ENCODE measurements around the gene ACTL6B. TPM values are rescaled to one million over a fixed set of nuclear protein-coding genes. Genes with fewer than 3 reads are reported as not detected.
"Not testable (repeated sequence)": the region's sequence is repeated elsewhere in the genome, so short reads cannot be mapped to it uniquely, and the experiment has no call there.

Gene ACTL6B
- total RNA-seq, 2 donors from 2014 or later, result 2.4 TPM; not detected in 1

DNA sequence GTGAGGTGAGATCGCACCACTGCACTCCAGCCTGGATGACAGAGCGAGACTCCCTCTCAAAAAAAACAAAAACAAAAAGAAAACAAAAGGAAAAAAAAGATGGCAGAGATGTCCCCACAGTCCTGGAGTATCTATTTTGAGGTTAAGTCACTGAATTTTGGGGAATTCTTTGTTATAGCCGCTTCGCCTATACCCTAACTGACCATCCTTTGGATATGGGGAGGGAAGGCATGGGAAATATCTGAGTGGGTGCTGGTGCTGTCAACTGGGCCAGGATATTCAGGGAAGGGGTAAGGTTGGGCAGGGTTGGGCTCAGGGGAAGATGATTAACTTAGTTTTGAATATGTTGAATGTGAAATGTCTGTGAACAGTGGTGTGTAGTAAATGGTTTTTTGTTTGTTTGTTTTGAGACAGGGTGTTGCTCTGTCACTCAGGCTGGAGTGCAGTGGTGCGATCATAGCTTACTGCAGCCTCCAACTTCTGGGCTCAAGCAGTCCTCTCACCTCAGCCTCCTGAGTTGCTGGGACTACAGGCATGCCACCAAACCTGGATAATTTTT lies 9.0 kb upstream of the ACTL6B start:
- intact Hi-C loops (cut with DNase I), result no loop called here
- TF ChIP-seq POLR2AphosphoS5 (IDR thresholded peaks at IDR 0.05) (no peak), POLR2A (IDR thresholded peaks at IDR 0.05) (no peak)
- TF ChIP-seq, protein P1, sequence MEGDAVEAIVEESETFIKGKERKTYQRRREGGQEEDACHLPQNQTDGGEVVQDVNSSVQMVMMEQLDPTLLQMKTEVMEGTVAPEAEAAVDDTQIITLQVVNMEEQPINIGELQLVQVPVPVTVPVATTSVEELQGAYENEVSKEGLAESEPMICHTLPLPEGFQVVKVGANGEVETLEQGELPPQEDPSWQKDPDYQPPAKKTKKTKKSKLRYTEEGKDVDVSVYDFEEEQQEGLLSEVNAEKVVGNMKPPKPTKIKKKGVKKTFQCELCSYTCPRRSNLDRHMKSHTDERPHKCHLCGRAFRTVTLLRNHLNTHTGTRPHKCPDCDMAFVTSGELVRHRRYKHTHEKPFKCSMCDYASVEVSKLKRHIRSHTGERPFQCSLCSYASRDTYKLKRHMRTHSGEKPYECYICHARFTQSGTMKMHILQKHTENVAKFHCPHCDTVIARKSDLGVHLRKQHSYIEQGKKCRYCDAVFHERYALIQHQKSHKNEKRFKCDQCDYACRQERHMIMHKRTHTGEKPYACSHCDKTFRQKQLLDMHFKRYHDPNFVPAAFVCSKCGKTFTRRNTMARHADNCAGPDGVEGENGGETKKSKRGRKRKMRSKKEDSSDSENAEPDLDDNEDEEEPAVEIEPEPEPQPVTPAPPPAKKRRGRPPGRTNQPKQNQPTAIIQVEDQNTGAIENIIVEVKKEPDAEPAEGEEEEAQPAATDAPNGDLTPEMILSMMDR (IDR thresholded peaks at IDR 0.05), result no peak
- no peaks in the 10 kb centered on the region for H3K36me3 ChIP-seq
- no peaks in the 10 kb centered on the region for H3K27me3 ChIP-seq (replicated peaks; ENCODE audit: insufficient read depth)
- no peak for DNase-seq (ENCODE audit: low spot score)
- no peaks in the 10 kb centered on the region for H3K4me1 ChIP-seq (replicated peaks)
- no peak overlapping the region for H3K4me3 ChIP-seq
- 92% methylated on average over 5 of the region's 5 CpGs for WGBS
- no peak overlapping the region for H3K27ac ChIP-seq
- no peaks in the 10 kb centered on the region for H3K9me3 ChIP-seq

DNA sequence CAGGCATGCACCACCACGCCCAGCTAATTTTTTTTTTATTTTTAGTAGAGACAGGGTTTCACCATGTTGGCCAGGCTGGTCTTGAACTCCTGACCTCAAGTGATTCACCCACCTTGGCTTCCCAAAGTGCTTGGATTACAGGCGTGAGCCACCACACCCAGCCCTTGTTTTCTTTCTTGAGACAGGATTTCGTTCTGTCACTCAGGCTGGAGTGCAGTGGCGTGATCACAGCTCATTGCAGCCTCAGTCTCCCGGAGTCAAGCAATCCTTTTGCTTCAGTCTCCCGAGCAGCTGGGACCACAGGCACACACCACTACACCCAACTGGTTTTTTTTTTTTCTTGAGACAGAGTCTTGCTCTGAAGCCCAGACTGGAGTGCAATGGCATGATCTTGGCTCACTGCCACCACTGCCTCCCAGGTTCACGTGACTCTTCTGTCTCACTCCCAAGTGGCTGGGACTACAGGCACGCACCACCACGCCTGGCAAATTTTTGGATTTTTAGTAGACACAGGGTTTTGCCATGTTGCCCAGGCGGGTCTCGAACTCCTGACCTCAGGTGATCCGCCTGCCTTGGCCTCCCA lies 6.0 kb upstream of the ACTL6B start:
- H3K27ac ChIP-seq; intact Hi-C loops (cut with DNase I); H3K4me3 ChIP-seq; H3K9me3 ChIP-seq; H3K27me3 ChIP-seq (replicated peaks; ENCODE audit: insufficient read depth); H3K36me3 ChIP-seq; DNase-seq (ENCODE audit: low spot score); H3K4me1 ChIP-seq (replicated peaks): not testable (repeated sequence)
- WGBS, result 77% methylated on average over 12 of the region's 12 CpGs

DNA sequence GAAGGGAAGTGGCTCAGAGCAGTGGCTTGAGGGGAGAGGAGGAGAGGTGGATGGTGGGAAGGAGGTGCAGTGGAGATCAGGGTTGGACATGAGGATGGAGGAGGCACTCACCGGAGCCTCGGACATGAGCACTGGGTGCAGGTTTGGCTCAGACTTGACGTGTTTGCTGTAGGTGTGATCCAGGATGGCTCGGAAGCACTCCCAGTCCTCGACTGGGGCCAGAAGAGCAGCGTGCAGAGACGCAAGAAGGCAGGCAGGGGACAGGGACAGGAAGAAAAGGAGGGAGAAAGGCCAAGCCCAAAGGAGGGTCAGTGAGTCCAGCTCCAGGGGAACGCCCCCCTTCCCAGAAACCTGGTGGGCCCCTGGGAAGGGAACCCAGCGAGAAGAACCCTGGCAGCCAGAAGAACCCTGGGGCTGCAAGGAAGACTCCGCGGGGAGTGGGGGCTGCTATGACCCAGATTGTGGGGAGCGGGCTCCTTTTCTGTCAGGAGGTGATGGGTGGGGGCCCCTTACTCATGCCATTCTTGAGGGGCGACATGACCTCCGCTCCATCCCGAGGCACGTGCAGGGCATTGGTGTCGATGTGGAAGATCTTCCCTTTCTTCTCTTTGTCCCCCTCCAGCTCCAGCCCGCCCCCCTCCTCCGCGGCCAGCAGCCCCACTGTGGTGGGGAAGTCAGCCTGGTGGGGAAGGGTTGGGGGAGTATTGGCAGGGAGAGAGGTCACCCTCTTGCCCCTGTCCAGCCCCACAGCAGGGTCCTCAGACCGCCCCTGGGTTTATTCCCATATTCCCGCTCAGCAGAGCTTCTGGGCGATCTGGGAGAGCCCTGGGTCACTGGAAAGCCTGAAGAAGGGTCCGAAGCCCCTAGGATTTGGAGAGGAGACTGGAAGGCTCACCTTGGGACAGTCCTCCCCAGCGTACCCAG lies 1.1 kb downstream of the ACTL6B start:
- Histone ChIP-seq H3K4me3 (no peak overlapping the region), H3K27me3 (replicated peaks; ENCODE audit: insufficient read depth) (peaks cover 18% of the 10 kb centered on the region), H3K9me3 (no peaks in the 10 kb centered on the region), H3K27ac (no peak overlapping the region), H3K4me1 (replicated peaks) (no peaks in the 10 kb centered on the region), H3K36me3 (no peaks in the 10 kb centered on the region)
- intact Hi-C loops (cut with DNase I), result no loop called here
- WGBS, result 45% methylated on average over 25 of the region's 25 CpGs
- TF ChIP-seq POLR2A (IDR thresholded peaks at IDR 0.05), result no peak
- DNase-seq (ENCODE audit: low spot score), result no peak

DNA sequence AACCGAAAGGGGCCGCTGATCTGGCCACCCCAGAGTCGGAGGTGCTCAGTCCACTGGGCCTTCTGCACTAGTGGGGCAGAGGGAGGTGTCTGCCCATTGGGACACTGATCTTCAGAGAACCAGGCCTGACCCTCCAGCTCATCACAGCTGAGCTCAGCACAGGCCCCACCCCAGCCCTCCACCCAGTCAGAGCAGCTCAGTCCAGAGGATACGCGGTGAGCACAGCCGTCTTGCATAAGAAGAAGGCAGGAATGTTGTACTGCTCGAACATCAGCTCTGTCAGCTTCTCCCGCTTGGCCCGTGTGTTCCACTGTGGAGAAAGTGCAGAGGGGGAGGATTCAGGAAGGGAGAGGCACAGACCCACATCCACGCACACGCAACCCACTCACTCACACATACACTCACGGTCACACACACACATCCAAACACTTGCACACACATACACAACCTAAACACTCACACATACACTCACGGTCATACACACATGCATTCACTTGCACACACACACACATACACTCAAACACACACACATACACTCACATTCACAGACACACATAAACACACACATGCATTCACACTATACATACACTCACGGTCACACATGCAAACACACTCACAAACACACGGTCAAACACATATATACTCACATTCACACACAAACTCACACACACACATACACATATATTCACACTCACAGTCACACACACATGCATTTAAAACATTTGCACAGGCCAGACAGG lies 6.3 kb downstream of the ACTL6B start:
- no peak overlapping the region for H3K27ac ChIP-seq
- intact Hi-C loops (cut with DNase I), result no loop called here
- no peaks in the 10 kb centered on the region for H3K36me3 ChIP-seq
- H3K9me3 ChIP-seq, result no peaks in the 10 kb centered on the region
- no peaks in the 10 kb centered on the region for H3K4me1 ChIP-seq (replicated peaks)
- TF ChIP-seq POLR2AphosphoS5 (IDR thresholded peaks at IDR 0.05) (no peak), POLR2A (IDR thresholded peaks at IDR 0.05) (no peak)
- TF ChIP-seq, protein P1 (IDR thresholded peaks at IDR 0.05), result no peak
- H3K4me3 ChIP-seq, result no peak overlapping the region
- DNase-seq (ENCODE audit: low spot score), result no peak
- H3K27me3 ChIP-seq (replicated peaks; ENCODE audit: insufficient read depth), result peaks cover 4% of the 10 kb centered on the region
- 67% methylated on average over 15 of the region's 15 CpGs for WGBS

DNA sequence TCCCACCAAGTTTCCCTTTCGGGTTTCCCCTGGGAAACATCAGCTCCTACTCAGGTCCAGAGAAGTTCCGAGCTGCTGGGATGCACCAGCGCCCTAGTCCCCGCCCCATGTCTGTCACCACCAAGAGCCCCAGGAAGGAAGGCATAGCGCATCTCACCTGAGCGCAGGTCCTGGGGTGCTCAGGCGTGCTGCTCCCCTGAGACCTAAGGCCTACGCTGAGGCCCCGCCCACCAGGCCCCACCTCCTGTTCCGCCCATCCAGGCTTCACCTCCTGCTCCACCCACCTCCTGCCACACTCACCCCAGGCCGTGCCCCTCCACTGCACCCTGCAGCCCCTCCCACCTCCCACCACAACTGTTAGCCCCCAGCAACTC lies 13.7 kb downstream of the ACTL6B start:
- no peaks in the 10 kb centered on the region for H3K4me1 ChIP-seq (replicated peaks)
- H3K27me3 ChIP-seq (replicated peaks; ENCODE audit: insufficient read depth), result peaks cover 3% of the 10 kb centered on the region
- TF ChIP-seq, protein P1 (IDR thresholded peaks at IDR 0.05), result no peak
- TF ChIP-seq POLR2A (IDR thresholded peaks at IDR 0.05) (no peak), POLR2AphosphoS5 (IDR thresholded peaks at IDR 0.05) (no peak)
- no peaks in the 10 kb centered on the region for H3K9me3 ChIP-seq
- no peak overlapping the region for H3K4me3 ChIP-seq
- DNase-seq (ENCODE audit: low spot score), result no peak
- intact Hi-C loops (cut with DNase I), result no loop called here
- no peaks in the 10 kb centered on the region for H3K36me3 ChIP-seq
- WGBS, result 72% methylated on average over 11 of the region's 11 CpGs
- H3K27ac ChIP-seq, result no peak overlapping the region
